Lung (tissue), 12 donors: ENCODE data around the gene ATP6V0A4. TPM values are rescaled to one million over a fixed set of nuclear protein-coding genes. Genes with fewer than 3 reads are reported as not detected.

ENCODE experiments used
- ATAC-seq: fragments of 200-7000 bp; cut with Tn5 transposase; one replicate; pipeline ENCODE4 v1.9.1; 2020; ENCODE audit warnings: moderate number of reproducible peaks; ENCODE audit not compliant: insufficient read depth, low FRiP score
- DNase-seq, 3 donors: peaks; one replicate each; pipeline ENCODE4 v3.0.0-alpha.2; 2013 to 2017
- H3K27ac ChIP-seq, 2 donors: one replicate each; pipeline ENCODE4 v1.5.1; 2013; ENCODE audit warnings: mild to moderate bottlenecking in 2 of 2, moderate library complexity in 2 of 2, control low read depth in 1 of 2, inconsistent platforms in 1 of 2, low read depth in 1 of 2, low read length in 1 of 2
- H3K27me3 ChIP-seq, 3 donors: one replicate each; pipeline ENCODE4 v1.5.1; 2013; ENCODE audit warnings: low read length in 2 of 3; ENCODE audit not compliant: control insufficient read depth in 3 of 3, insufficient read depth in 3 of 3
- H3K36me3 ChIP-seq, 4 donors: one replicate each; pipeline ENCODE4 v1.5.1; 2013; ENCODE audit warnings: low read length in 4 of 4, mild to moderate bottlenecking in 1 of 4, moderate library complexity in 1 of 4; ENCODE audit not compliant: control insufficient read depth in 4 of 4, insufficient read depth in 4 of 4
- H3K4me1 ChIP-seq, 5 donors: one replicate each; pipeline ENCODE4 v1.5.1; 2013; ENCODE audit warnings: low read length in 5 of 5, mild to moderate bottlenecking in 2 of 5, moderate library complexity in 1 of 5; ENCODE audit not compliant: control insufficient read depth in 5 of 5, insufficient read depth in 5 of 5
- H3K4me3 ChIP-seq: one replicate; pipeline ENCODE4 v1.5.1; 2013; ENCODE audit warnings: mild to moderate bottlenecking, control low read depth, moderate library complexity
- H3K9ac ChIP-seq, 2 donors: one replicate each; pipeline ENCODE4 v1.5.1; 2013; ENCODE audit warnings: low read length in 2 of 2, control low read depth in 1 of 2; ENCODE audit not compliant: insufficient read depth in 1 of 2
- H3K9me3 ChIP-seq, 4 donors: one replicate each; pipeline ENCODE4 v1.5.1; 2013; ENCODE audit warnings: low read length in 3 of 4, mild to moderate bottlenecking in 1 of 4, moderate library complexity in 1 of 4; ENCODE audit not compliant: control insufficient read depth in 4 of 4, insufficient read depth in 3 of 4
- CTCF ChIP-seq: IDR thresholded peaks from 2 replicates; pipeline ENCODE4 v1.5.1; 2012; ENCODE audit warnings: mild to moderate bottlenecking; ENCODE audit errors: control extremely low read depth, extremely low read depth
- WGBS, 2 donors: extraction: QIAGEN DNeasy Blood & Tissue Kit; methylation state at CpG; one replicate each; pipeline ENCODE4 v1.1.7; 2013; 5-methylcytosine and 5-hydroxymethylcytosine counted together
- polyA plus RNA-seq, 2 donors: library from polyadenylated mRNA; stranded (reverse); fragments of 200-250 nt; gene quantifications; one replicate each; pipeline ENCODE4 v1.2.1, GENCODE V29; 2013
- total RNA-seq, 2 donors: library from RNA; depleted of rRNA in 1 of 2; stranded (reverse); fragments of >200 nt in 1 of 2; gene quantifications; one replicate each; pipeline ENCODE4 v1.2.1, GENCODE V29; 2014 to 2021
- donor health status: control.
- donor health status: control.
- donor health status: Bipolar disorder and iron deficiency.
- donor health status: healthy.
- donor health status: DM: yes; HTN: yes; CAD: no.

The ATP6V0A4 gene
- total and polyA plus RNA-seq, 4 donors = 0.22 to 1.6 (median 1.2) TPM

DNA sequence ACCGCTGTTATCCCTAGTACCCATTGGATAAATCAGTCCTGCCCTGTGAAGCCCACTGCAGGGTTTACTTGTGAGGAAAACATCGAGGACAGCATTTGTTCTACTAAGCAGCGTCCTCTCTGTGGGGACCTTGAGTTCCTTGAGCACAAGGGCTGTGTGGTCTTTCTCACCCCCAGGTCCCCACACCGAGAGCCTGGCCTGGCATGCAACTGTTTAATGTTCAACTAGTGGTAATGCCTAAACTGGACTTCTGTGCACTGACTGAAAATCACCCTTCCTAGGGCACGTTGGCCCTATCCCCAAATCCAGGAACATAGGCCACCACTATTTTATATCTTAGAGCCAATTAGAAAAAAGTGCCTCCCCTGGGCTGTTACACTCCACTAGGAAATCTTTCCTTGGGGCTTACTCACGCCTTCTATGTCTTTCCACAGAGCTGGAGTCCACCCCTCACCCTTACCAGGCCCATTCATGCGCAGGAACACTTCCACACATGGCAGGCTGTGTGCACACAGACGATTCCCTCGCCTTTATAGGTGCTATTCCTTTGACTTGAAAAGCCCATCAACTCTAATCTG is 1.9 kb downstream of the ATP6V0A4 start:
- H3K36me3 ChIP-seq = no peaks in the 10 kb centered on the region
- 90 to 91% methylated on average over 9 of the region's 9 CpGs for WGBS, 2 donors
- H3K4me1 ChIP-seq = peaks cover 0 to 3% (median 0%) of the 10 kb centered on the region in 5 donors
- DNase-seq (no peak), ATAC-seq (no peak)
- TF ChIP-seq CTCF = no peak
- H3K9ac ChIP-seq = no peak overlapping the region
- no peaks in the 10 kb centered on the region for H3K9me3 ChIP-seq
- peaks cover 0 to 4% (median 0%) of the 10 kb centered on the region in 3 donors for H3K27me3 ChIP-seq
- no peak overlapping the region for H3K4me3 ChIP-seq
- no peak overlapping the region for H3K27ac ChIP-seq

GRCh38 chr7:138785587-138786437 is 12.2 kb downstream of the ATP6V0A4 start:
- no peak overlapping the region for H3K4me3 ChIP-seq
- H3K27me3 ChIP-seq = no peaks in the 10 kb centered on the region
- WGBS, 2 donors = 46 to 69% methylated on average over 10 of the region's 10 CpGs
- DNase-seq = no peak
- no peaks in the 10 kb centered on the region for H3K4me1 ChIP-seq
- H3K9me3 ChIP-seq = no peaks in the 10 kb centered on the region
- H3K9ac ChIP-seq = no peak overlapping the region
- no peaks in the 10 kb centered on the region for H3K36me3 ChIP-seq
- TF ChIP-seq CTCF = no peak
- ATAC-seq = peak; percentile 38
- H3K27ac ChIP-seq = no peak overlapping the region

GRCh38 chr7:138784692-138785091 is 13.3 kb downstream of the ATP6V0A4 start:
- WGBS, 2 donors = 40 to 65% methylated on average over 4 of the region's 4 CpGs
- TF ChIP-seq CTCF = no peak
- Histone ChIP-seq H3K4me1 (peaks cover 0 to 2% (median 0%) of the 10 kb centered on the region in 5 donors), H3K9me3 (no peaks in the 10 kb centered on the region), H3K4me3 (no peak overlapping the region), H3K27ac (no peak overlapping the region), H3K9ac (no peak overlapping the region), H3K27me3 (no peaks in the 10 kb centered on the region), H3K36me3 (no peaks in the 10 kb centered on the region)
- peak; percentile 56 to 78 (median 67) for DNase-seq
- ATAC-seq = peak; percentile 51
